ENCODE data around the gene TBC1D10B. TPM values are rescaled to one million over a fixed set of nuclear protein-coding genes. Genes with fewer than 3 reads are reported as not detected.

TBC1D10B gene
- total and polyA plus RNA-seq, 9 of the 15 experiments (the other 6 are each of a cell fraction or from before 2014, with no cell fraction given): 2.2 to 55.4 (median 17.5) TPM

- TF ChIP-seq ZNF518B (CRISPR knock-in tag; IDR thresholded peaks at IDR 0.05) (no peak), THAP12 (CRISPR knock-in tag; IDR thresholded peaks at IDR 0.05) (no peak), JUND (IDR thresholded peaks at IDR 0.05; ENCODE audit: borderline replicate concordance, low read depth, low read length) (no peak), JUND (tag; IDR thresholded peaks at IDR 0.05; ENCODE audit: borderline replicate concordance, low read depth, low read length) (no peak; the same call in 2 of the 3 replicates), TFAM (CRISPR knock-in tag; conservative IDR thresholded peaks at IDR 0.05) (no peak), RBM39 (optimal IDR thresholded peaks at IDR 0.05; ENCODE audit: low read depth, low read length) (no peak), ELF2 (CRISPR knock-in tag; IDR thresholded peaks at IDR 0.05) (0 out of 2 replicates have a peak, but pooled peaks have one; percentile 7), FOSL1 (tag; conservative IDR thresholded peaks at IDR 0.05) (0 out of 2 replicates have a peak, but pooled peaks have one; percentile 1), BRD9 (IDR thresholded peaks at IDR 0.05; ENCODE audit: low read depth, partially characterized antibody) (peak; percentile 30), FOXA3 (CRISPR knock-in tag; conservative IDR thresholded peaks at IDR 0.05 in 1 of 2, IDR thresholded peaks at IDR 0.05 in 1 of 2) (0 out of 4 replicates have a peak, but pooled peaks of 1 of the 2 experiments have one; percentile 31), NKRF (IDR thresholded peaks at IDR 0.05; ENCODE audit: borderline replicate concordance) (0 out of 2 replicates have a peak, but pooled peaks have one; percentile 8), TCF7 (IDR thresholded peaks at IDR 0.05; ENCODE audit: borderline replicate concordance) (no peak), MEF2D (tag; conservative IDR thresholded peaks at IDR 0.05; ENCODE audit: low read depth) (0 out of 2 replicates have a peak, but pooled peaks have one; percentile 32), TBL1XR1 (IDR thresholded peaks at IDR 0.05; ENCODE audit: low read length in 2 of 2) (no peak), ID3 (CRISPR knock-in tag; IDR thresholded peaks at IDR 0.05) (no peak), ID3 (tag; IDR thresholded peaks at IDR 0.05) (0 out of 2 replicates have a peak, but pooled peaks have one; percentile 7), ZNF224 (CRISPR knock-in tag; IDR thresholded peaks at IDR 0.05) (no peak), CHD1 (IDR thresholded peaks at IDR 0.05; ENCODE audit: low read length) (no peak)
Measured at GRCh38 chr16:30377050-30377811, 6.9 kb upstream of the TBC1D10B start (continued).

All from K562 (cell line).